Activated CD4-positive, alpha-beta memory T cell treated with anti-CD3 and anti-CD28 coated beads for 36 hours (primary cell): ENCODE measurements around the gene MICAL3. TPM values are rescaled to one million over a fixed set of nuclear protein-coding genes. Genes with fewer than 3 reads are reported as not detected.

Experiments
- CTCF ChIA-PET: fragments of 350-600 bp; sonication (Branson Sonifier 250); formaldehyde crosslinking; loops from one replicate; lab custom pipeline; 2021; ENCODE audit warnings: antibody characterized with exemption, inconsistent platforms; lab: Charles Lee
- POLR2A ChIA-PET: fragments of 350-600 bp; sonication (Branson Sonifier 250); formaldehyde crosslinking; loops from one replicate; lab custom pipeline; 2021; ENCODE audit warnings: antibody characterized with exemption; lab: Charles Lee
- DNase-seq: peaks from one replicate; pipeline ENCODE4 v3.0.0-alpha.2; 2020
- H3K27ac Mint-ChIP-seq: one replicate; pipeline ENCODE4 v1.8.0; 2021; ENCODE audit warnings: mixed read lengths
- H3K27me3 Mint-ChIP-seq: one replicate; pipeline ENCODE4 v1.8.0; 2021; ENCODE audit warnings: mixed read lengths
- H3K36me3 Mint-ChIP-seq: one replicate; pipeline ENCODE4 v1.8.0; 2021; ENCODE audit warnings: mixed read lengths
- H3K4me1 Mint-ChIP-seq: one replicate; pipeline ENCODE4 v1.8.0; 2021; ENCODE audit warnings: low read depth, mixed read lengths
- H3K4me3 Mint-ChIP-seq: one replicate; pipeline ENCODE4 v1.8.0; 2021; ENCODE audit warnings: mild to moderate bottlenecking, mixed read lengths
- H3K9me3 Mint-ChIP-seq: one replicate; pipeline ENCODE4 v1.8.0; 2021; ENCODE audit warnings: mixed read lengths
- intact Hi-C: fragments of 100-400 bp; cut with micrococcal nuclease; formaldehyde crosslinking; loops from one replicate; pipeline ENCODE4 v1.15.1; 2023
- total RNA-seq, 2 experiments: library from RNA; stranded (reverse); gene quantifications; one replicate each; pipeline ENCODE4 v1.2.3, GENCODE V29; 2021

MICAL3 gene
- total RNA-seq, 2 experiments from 2014 or later = 29.7 to 37.2 TPM

DNA sequence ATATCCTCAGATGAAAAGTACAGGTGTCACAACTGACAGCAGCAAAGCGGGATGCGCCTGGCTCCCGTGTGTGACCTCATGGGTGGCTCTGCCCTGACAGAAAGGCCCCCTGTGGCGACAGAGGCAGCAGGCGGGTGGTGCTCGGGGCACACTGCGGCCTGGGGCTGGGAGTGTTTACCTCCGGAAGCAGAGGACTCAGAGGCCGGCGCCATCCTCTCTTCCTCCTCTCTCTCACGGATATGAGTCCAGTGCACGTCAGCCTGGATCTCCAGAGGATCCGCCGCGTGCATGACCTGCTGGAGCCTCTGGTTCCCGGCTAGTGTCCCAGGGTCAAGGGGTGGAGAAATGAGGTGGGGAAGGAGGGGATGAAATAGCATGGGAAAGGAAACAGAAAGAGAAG lies 196.9 kb downstream of the MICAL3 start:
- Mint-ChIP-seq H3K27me3 (no peaks in the 10 kb centered on the region), H3K36me3 (peaks cover 3% of the 10 kb centered on the region), H3K4me1 (no peaks in the 10 kb centered on the region), H3K9me3 (no peaks in the 10 kb centered on the region), H3K4me3 (no peak overlapping the region), H3K27ac (no peak overlapping the region)
- intact Hi-C loops = no loop called here
- ChIA-PET CTCF (interaction anchor here (0.8 to 7.9 kb wide), 3 partner anchors 84 to 248 kb away, joined by 3 to 210 read pairs (median 37); partner anchors contain the start of genes MICAL3 and PEX26), POLR2A (no interaction called here)
- DNase-seq = no peak

DNA sequence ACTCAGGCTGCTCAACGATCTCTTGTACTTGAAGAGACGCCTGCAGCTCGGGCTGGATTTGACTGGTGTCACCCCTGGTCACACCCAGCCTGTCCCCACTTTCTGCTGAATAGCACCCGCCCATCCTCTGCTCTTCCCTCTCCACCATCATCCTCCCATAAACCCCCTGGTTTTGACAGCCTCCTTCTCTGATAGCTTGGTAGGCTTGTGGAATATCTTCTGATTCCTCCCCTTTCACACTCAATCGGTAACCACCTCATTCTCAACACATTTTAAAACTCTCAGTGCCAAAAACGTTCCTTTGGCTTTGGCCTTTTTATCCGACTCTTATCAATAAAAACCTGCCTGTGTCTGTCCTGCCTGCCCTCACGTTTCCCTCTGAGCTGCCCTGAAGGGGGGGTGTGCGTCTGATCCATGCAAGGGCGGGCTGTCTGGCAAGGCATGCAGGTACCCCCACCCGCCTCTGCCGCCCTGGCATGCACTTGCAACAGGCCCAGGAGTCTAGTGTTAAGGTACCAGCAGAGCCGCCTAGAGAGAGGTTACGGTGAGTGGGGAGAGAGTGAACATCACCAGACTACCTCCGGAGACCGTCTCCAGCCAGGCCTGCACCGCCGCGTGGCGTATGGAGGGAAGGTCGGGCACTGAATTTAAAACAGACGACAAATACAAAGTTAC lies 198.3 kb downstream of the MICAL3 start:
- no peak for DNase-seq
- H3K36me3 Mint-ChIP-seq = peaks cover 3% of the 10 kb centered on the region
- intact Hi-C loops = no loop called here
- H3K9me3 Mint-ChIP-seq = no peaks in the 10 kb centered on the region
- no peak overlapping the region for H3K4me3 Mint-ChIP-seq
- no peaks in the 10 kb centered on the region for H3K4me1 Mint-ChIP-seq
- POLR2A ChIA-PET = no interaction called here
- CTCF ChIA-PET = no interaction called here
- H3K27me3 Mint-ChIP-seq = no peaks in the 10 kb centered on the region
- H3K27ac Mint-ChIP-seq = no peak overlapping the region

GRCh38 chr22:17824457-17824856 lies 199.9 kb downstream of the MICAL3 start:
- no peak for DNase-seq
- H3K36me3 Mint-ChIP-seq = peaks cover 3% of the 10 kb centered on the region
- ChIA-PET CTCF (no interaction called here), POLR2A (no interaction called here)
- H3K4me1 Mint-ChIP-seq = no peaks in the 10 kb centered on the region
- intact Hi-C loops = no loop called here
- H3K27me3 Mint-ChIP-seq = no peaks in the 10 kb centered on the region
- no peaks in the 10 kb centered on the region for H3K9me3 Mint-ChIP-seq
- no peak overlapping the region for H3K27ac Mint-ChIP-seq
- H3K4me3 Mint-ChIP-seq = no peak overlapping the region

DNA sequence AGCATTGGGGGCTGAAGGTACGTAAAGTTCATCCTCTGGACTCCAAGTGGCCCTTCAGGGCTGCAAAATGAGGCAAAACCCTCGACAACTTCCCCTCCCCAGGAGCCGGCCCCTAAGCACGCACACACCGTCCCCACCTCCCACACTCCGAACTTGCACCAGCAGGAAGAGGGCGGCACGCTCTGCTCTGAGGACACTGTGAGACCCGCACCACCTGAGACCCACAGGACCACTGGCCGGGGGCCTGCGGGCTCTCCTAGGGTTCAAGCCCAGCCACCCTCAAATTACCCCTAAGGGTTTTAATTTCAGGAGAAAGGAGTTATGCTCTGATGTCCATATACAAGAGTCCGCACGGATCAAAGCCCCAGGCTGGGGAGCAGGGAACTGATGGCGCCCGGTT lies 200.4 kb downstream of the MICAL3 start:
- Mint-ChIP-seq H3K36me3 (peaks cover 3% of the 10 kb centered on the region), H3K4me1 (no peaks in the 10 kb centered on the region), H3K9me3 (no peaks in the 10 kb centered on the region), H3K27me3 (no peaks in the 10 kb centered on the region), H3K4me3 (no peak overlapping the region), H3K27ac (no peak overlapping the region)
- ChIA-PET POLR2A (no interaction called here), CTCF (no interaction called here)
- intact Hi-C loops = no loop called here
- no peak for DNase-seq

DNA sequence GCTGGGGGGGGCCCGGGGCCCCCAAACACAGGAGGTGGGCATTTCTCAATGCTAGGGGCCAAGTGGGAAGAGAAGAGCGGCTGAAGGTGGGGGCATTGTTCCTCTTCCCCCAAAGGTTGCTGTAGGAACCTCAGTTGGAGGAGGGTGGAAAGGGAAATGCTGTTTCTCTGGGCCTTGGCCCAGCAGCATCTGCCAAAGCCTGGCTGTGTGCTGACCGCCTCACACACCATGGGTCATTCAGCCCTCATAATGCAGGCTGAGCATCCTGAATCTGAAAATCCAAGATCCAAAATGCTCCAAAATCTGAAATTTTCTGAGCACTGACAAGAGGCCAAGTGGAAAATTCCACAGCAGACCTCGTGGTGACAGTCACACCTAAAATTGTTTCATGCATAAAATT lies 201.1 kb downstream of the MICAL3 start:
- peaks cover 3% of the 10 kb centered on the region for H3K36me3 Mint-ChIP-seq
- intact Hi-C loops = no loop called here
- H3K9me3 Mint-ChIP-seq = no peaks in the 10 kb centered on the region
- H3K27me3 Mint-ChIP-seq = no peaks in the 10 kb centered on the region
- ChIA-PET POLR2A (no interaction called here), CTCF (no interaction called here)
- no peak overlapping the region for H3K27ac Mint-ChIP-seq
- no peak for DNase-seq
- H3K4me1 Mint-ChIP-seq = no peaks in the 10 kb centered on the region
- H3K4me3 Mint-ChIP-seq = no peak overlapping the region

- H3K27ac Mint-ChIP-seq = no peak overlapping the region
- no peaks in the 10 kb centered on the region for H3K27me3 Mint-ChIP-seq
- H3K4me1 Mint-ChIP-seq = no peaks in the 10 kb centered on the region
- H3K36me3 Mint-ChIP-seq = peaks cover 1% of the 10 kb centered on the region
- H3K9me3 Mint-ChIP-seq = no peaks in the 10 kb centered on the region
- no peak for DNase-seq
- intact Hi-C loops = no loop called here
- no peak overlapping the region for H3K4me3 Mint-ChIP-seq
- CTCF ChIA-PET = interaction anchor here (1.9 kb wide), 1 partner anchor 8 kb away, joined by 6 read pairs; no protein-coding TSS in a partner anchor
- POLR2A ChIA-PET = no interaction called here
Observed at GRCh38 chr22:17822087-17822486, 202.3 kb downstream of the MICAL3 start.

DNA sequence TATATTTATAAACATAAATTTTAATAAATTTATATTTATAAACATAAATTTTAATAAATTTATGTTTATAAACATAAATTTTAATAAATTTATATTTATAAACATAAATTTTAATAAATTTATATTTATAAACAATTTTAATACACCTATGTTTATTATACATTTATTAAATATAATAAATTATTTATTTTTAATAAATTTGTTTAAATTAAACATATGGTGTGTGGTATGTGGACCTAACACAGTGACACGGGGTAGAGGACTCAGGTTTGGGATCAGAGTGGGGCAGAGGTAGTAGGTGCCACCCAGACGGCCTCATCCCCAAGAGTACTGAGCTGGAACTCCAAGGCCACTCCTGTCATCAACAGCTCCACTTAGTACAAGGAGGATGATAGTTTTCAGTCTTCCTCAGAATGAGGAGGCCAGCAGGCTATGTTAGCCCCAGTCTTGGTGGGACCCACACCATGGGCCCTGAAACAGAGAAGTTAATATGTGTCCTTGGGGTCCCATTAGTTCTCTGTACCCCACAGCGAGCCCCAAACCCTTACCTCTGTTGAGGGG lies 203.4 kb downstream of the MICAL3 start:
- POLR2A ChIA-PET = no interaction called here
- CTCF ChIA-PET = interaction anchor here (0.9 to 1.9 kb wide), 3 partner anchors 9 to 255 kb away, joined by 3 to 6 read pairs (median 3); no protein-coding TSS in a partner anchor
- no peak overlapping the region for H3K27ac Mint-ChIP-seq
- no peaks in the 10 kb centered on the region for H3K9me3 Mint-ChIP-seq
- H3K36me3 Mint-ChIP-seq = no peaks in the 10 kb centered on the region
- no peaks in the 10 kb centered on the region for H3K4me1 Mint-ChIP-seq
- intact Hi-C loops = no loop called here
- no peak for DNase-seq
- H3K4me3 Mint-ChIP-seq = no peak overlapping the region
- H3K27me3 Mint-ChIP-seq = no peaks in the 10 kb centered on the region

DNA sequence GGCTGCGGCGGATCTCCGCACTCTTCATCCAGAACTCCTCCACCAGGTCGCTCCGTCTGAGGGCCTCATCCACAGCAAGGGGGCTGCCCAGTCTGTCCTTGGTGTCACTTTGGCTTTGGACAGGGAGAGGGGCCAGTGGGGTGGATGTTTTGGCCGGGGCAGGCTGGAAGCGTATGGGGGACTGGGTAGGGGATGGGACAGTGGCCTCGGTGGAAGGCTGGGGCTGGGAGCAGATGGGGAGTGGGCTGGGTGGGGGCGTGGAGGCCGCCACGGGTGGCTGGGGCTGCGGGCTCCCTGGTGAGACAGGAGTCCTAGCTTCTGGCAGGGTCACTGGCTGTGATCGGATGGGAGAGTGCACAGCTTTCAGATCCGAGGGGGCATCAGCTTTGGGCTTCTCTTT lies 205.7 kb downstream of the MICAL3 start:
- Mint-ChIP-seq H3K9me3 (no peaks in the 10 kb centered on the region), H3K4me1 (no peaks in the 10 kb centered on the region), H3K27me3 (no peaks in the 10 kb centered on the region), H3K36me3 (peaks cover 2% of the 10 kb centered on the region), H3K4me3 (no peak overlapping the region), H3K27ac (no peak overlapping the region)
- CTCF ChIA-PET = interaction anchor here (0.6 kb wide), 1 partner anchor 606 kb away, joined by 3 read pairs; no protein-coding TSS in a partner anchor
- no peak for DNase-seq
- intact Hi-C loops = no loop called here
- POLR2A ChIA-PET = no interaction called here

- POLR2A ChIA-PET = no interaction called here
- H3K4me1 Mint-ChIP-seq = no peaks in the 10 kb centered on the region
- no peaks in the 10 kb centered on the region for H3K27me3 Mint-ChIP-seq
- no peak overlapping the region for H3K27ac Mint-ChIP-seq
- CTCF ChIA-PET = no interaction called here
- no peaks in the 10 kb centered on the region for H3K9me3 Mint-ChIP-seq
- peaks cover 3% of the 10 kb centered on the region for H3K36me3 Mint-ChIP-seq
- intact Hi-C loops = no loop called here
- DNase-seq = no peak
- H3K4me3 Mint-ChIP-seq = no peak overlapping the region
Observed at GRCh38 chr22:17818180-17818579, 206.2 kb downstream of the MICAL3 start.

- ChIA-PET POLR2A (no interaction called here), CTCF (no interaction called here)
- H3K4me1 Mint-ChIP-seq = no peaks in the 10 kb centered on the region
- H3K27ac Mint-ChIP-seq = no peak overlapping the region
- intact Hi-C loops = no loop called here
- no peak for DNase-seq
- H3K36me3 Mint-ChIP-seq = peaks cover 3% of the 10 kb centered on the region
- H3K4me3 Mint-ChIP-seq = no peak overlapping the region
- no peaks in the 10 kb centered on the region for H3K27me3 Mint-ChIP-seq
- H3K9me3 Mint-ChIP-seq = no peaks in the 10 kb centered on the region
Observed at GRCh38 chr22:17817511-17818065, 206.8 kb downstream of the MICAL3 start.

DNA sequence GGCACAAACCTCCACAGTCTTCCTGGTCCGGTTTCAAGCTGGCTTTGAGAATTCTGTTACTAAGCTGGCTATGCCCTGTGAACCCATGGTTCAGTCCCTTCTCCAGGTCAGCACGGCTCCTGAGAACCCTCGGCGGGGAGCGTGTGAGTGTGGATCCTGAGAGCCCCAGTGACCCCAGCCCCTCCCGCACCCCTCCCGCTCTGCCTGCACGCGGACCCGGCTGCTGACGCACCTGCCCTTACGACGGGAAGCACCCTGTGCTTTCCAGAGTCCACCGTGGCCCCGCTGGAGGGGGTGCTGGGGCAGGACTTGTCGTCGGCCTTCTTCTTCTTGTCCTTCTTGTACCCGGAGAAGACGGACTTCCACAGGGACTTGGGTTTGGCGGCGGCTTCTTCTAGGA lies 207.3 kb downstream of the MICAL3 start:
- no peak overlapping the region for H3K4me3 Mint-ChIP-seq

DNA sequence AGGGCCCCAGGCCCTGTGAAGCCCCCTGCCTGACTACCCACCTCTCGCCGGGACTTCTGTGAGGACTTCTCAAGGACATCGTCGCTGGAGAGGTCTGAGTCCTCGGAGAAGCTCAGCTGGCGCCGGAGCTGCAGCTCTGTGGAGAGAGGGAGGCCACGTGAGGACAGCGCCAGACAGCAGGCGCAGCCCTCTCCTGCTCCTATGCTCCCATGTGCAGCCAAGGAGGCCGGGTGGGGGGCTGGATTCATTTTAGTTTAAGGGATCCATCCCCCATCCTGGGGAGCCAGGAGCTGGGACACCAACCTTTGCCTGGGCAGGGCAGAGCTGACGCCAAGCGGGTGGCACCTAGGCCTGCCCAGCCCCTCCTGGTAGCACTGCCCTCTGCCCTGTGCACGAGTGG lies 207.7 kb downstream of the MICAL3 start:
- H3K27me3 Mint-ChIP-seq = no peaks in the 10 kb centered on the region
- DNase-seq = no peak
- CTCF ChIA-PET = no interaction called here
- POLR2A ChIA-PET = no interaction called here
- peaks cover 3% of the 10 kb centered on the region for H3K36me3 Mint-ChIP-seq
- intact Hi-C loops = no loop called here
- H3K4me3 Mint-ChIP-seq = no peak overlapping the region
- H3K9me3 Mint-ChIP-seq = no peaks in the 10 kb centered on the region
- H3K27ac Mint-ChIP-seq = no peak overlapping the region
- H3K4me1 Mint-ChIP-seq = no peaks in the 10 kb centered on the region

More for the DNA sequence above, 207.3 kb downstream of the MICAL3 start:
- ChIA-PET POLR2A (no interaction called here), CTCF (no interaction called here)
- no peaks in the 10 kb centered on the region for H3K4me1 Mint-ChIP-seq
- intact Hi-C loops = no loop called here
- H3K9me3 Mint-ChIP-seq = no peaks in the 10 kb centered on the region
- no peak for DNase-seq
- H3K27ac Mint-ChIP-seq = no peak overlapping the region
- no peaks in the 10 kb centered on the region for H3K27me3 Mint-ChIP-seq
- H3K36me3 Mint-ChIP-seq = peaks cover 3% of the 10 kb centered on the region
